H9 (cell line): Measurements from ENCODE around the gene ZFR2. TPM values are rescaled to one million over a fixed set of nuclear protein-coding genes. Genes with fewer than 3 reads are reported as not detected.

Experiments
- DNase-seq: peaks from one replicate; pipeline ENCODE4 v3.0.0-alpha.2; 2017
- H2AFZ ChIP-seq: one replicate; pipeline ENCODE4 v1.6.1; 2013; ENCODE audit warnings: mild to moderate bottlenecking, low read length, control low read depth, moderate library complexity
- H2AK5ac ChIP-seq: 2 replicates; pipeline ENCODE4 v1.6.1; 2013; ENCODE audit warnings: low read length, control low read depth, mixed read lengths; ENCODE audit not compliant: insufficient read length
- H2BK120ac ChIP-seq: one replicate; pipeline ENCODE4 v1.6.1; 2013; ENCODE audit warnings: low read depth, mild to moderate bottlenecking, low read length, control low read depth, inconsistent platforms; ENCODE audit not compliant: poor library complexity, severe bottlenecking
- H2BK12ac ChIP-seq: 2 replicates; pipeline ENCODE4 v1.6.1; 2013; ENCODE audit warnings: low read length, control low read depth, mixed read lengths, low read depth; ENCODE audit not compliant: insufficient read length
- H2BK15ac ChIP-seq: 2 replicates; pipeline ENCODE4 v1.6.1; 2013; ENCODE audit warnings: low read depth, low read length, control low read depth
- H2BK20ac ChIP-seq: one replicate; pipeline ENCODE4 v1.6.1; 2013; ENCODE audit warnings: low read depth, mild to moderate bottlenecking, low read length, control low read depth, inconsistent platforms; ENCODE audit not compliant: poor library complexity, severe bottlenecking
- H2BK5ac ChIP-seq: 2 replicates; pipeline ENCODE4 v1.6.1; 2013; ENCODE audit warnings: low read length, control low read depth, mixed read lengths; ENCODE audit not compliant: insufficient read length
- H3K14ac ChIP-seq: 2 replicates; pipeline ENCODE4 v1.6.1; 2013; ENCODE audit warnings: low read length, control low read depth; ENCODE audit not compliant: insufficient read depth
- H3K18ac ChIP-seq: 2 replicates; pipeline ENCODE4 v1.6.1; 2013; ENCODE audit warnings: low read depth, mild to moderate bottlenecking, mixed read lengths, low read length, control low read depth; ENCODE audit not compliant: insufficient read length
- H3K23ac ChIP-seq: 2 replicates; pipeline ENCODE4 v1.6.1; 2013; ENCODE audit warnings: low read length, control low read depth, mixed read lengths, low read depth; ENCODE audit not compliant: insufficient read length
- H3K23me2 ChIP-seq: 2 replicates; pipeline ENCODE4 v1.6.1; 2013; ENCODE audit warnings: low read depth, mild to moderate bottlenecking, mixed read lengths, low read length, control low read depth; ENCODE audit not compliant: insufficient read length, poor library complexity, severe bottlenecking
- H3K27ac ChIP-seq: 2 replicates; pipeline ENCODE4 v1.5.1; 2013; ENCODE audit warnings: low read length, control low read depth, mixed read lengths, low read depth; ENCODE audit not compliant: insufficient read length
- H3K27me3 ChIP-seq: 2 replicates; pipeline ENCODE4 v1.6.1; 2013; ENCODE audit warnings: low read length, control low read depth, inconsistent platforms; ENCODE audit not compliant: insufficient read depth
- H3K4ac ChIP-seq: 2 replicates; pipeline ENCODE4 v1.6.1; 2013; ENCODE audit warnings: low read depth, mild to moderate bottlenecking, control low read depth, inconsistent platforms, low read length, moderate library complexity
- H3K4me1 ChIP-seq: 2 replicates; pipeline ENCODE4 v1.6.1; 2013; ENCODE audit warnings: low read length, control low read depth, inconsistent platforms; ENCODE audit not compliant: insufficient read depth
- H3K4me2 ChIP-seq: 2 replicates; pipeline ENCODE4 v1.6.1; 2013; ENCODE audit warnings: low read length, control low read depth, mixed read lengths; ENCODE audit not compliant: insufficient read length, insufficient read depth
- H3K56ac ChIP-seq: 2 replicates; pipeline ENCODE4 v1.6.1; 2013; ENCODE audit warnings: low read depth, mild to moderate bottlenecking, mixed read lengths, low read length, control low read depth; ENCODE audit not compliant: insufficient read length
- H3K79me1 ChIP-seq: 2 replicates; pipeline ENCODE4 v1.6.1; 2013; ENCODE audit warnings: low read depth, mild to moderate bottlenecking, moderate library complexity, low read length, control low read depth, inconsistent platforms; ENCODE audit not compliant: insufficient read depth, poor library complexity, severe bottlenecking
- H3K79me2 ChIP-seq: 2 replicates; pipeline ENCODE4 v1.6.1; 2013; ENCODE audit warnings: low read length, control low read depth, inconsistent platforms; ENCODE audit not compliant: insufficient read depth
- H3K9ac ChIP-seq: 2 replicates; pipeline ENCODE4 v1.6.1; 2013; ENCODE audit warnings: low read length, control low read depth, mixed read lengths; ENCODE audit not compliant: insufficient read length; ENCODE audit errors: extremely low read depth
- H3K9me3 ChIP-seq: one replicate; pipeline ENCODE4 v1.6.1; 2013; ENCODE audit warnings: low read depth, low read length, inconsistent platforms; ENCODE audit not compliant: control insufficient read depth
- H3T11ph ChIP-seq: one replicate; pipeline ENCODE4 v1.6.1; 2013; ENCODE audit warnings: mild to moderate bottlenecking, low read length, control low read depth, inconsistent platforms
- H4K20me1 ChIP-seq: one replicate; pipeline ENCODE4 v1.6.1; 2013; ENCODE audit not compliant: control insufficient read depth, insufficient read length, insufficient read depth
- H4K5ac ChIP-seq: 2 replicates; pipeline ENCODE4 v1.6.1; 2013; ENCODE audit warnings: low read depth, mild to moderate bottlenecking, mixed read lengths, low read length, control low read depth; ENCODE audit not compliant: insufficient read length
- H4K8ac ChIP-seq: replicated peaks from 2 replicates; pipeline ENCODE4 v1.6.1; 2013; ENCODE audit warnings: low read length, control low read depth, mixed read lengths, low read depth; ENCODE audit not compliant: insufficient read length
- H4K91ac ChIP-seq: 2 replicates; pipeline ENCODE4 v1.6.1; 2013; ENCODE audit warnings: low read depth, mild to moderate bottlenecking, moderate library complexity, mixed read lengths, low read length, control low read depth; ENCODE audit not compliant: insufficient read length
- H3K27ac Mint-ChIP-seq, 3 experiments: 2 replicates in 2 of 3; 3 replicates in 1 of 3; pipeline ENCODE4 v1.8.0; 2020 to 2021; ENCODE audit warnings: mixed read lengths in 3 of 3, mild to moderate bottlenecking in 1 of 3, moderate library complexity in 1 of 3
- H3K27me3 Mint-ChIP-seq: 2 replicates; pipeline ENCODE4 v1.8.0; 2021; ENCODE audit warnings: low read depth, mild to moderate bottlenecking, moderate library complexity, mixed read lengths
- H3K36me3 Mint-ChIP-seq, 3 experiments: 2 replicates in 2 of 3; 3 replicates in 1 of 3; pipeline ENCODE4 v1.8.0; 2020 to 2021; ENCODE audit warnings: low read depth in 3 of 3, mixed read lengths in 3 of 3; ENCODE audit not compliant: insufficient read depth in 1 of 3
- H3K4me1 Mint-ChIP-seq, 2 experiments: 2 replicates each; pipeline ENCODE4 v1.8.0; 2020; ENCODE audit warnings: mixed read lengths in 2 of 2
- H3K4me3 Mint-ChIP-seq, 2 experiments: 2 replicates in 1 of 2; 3 replicates in 1 of 2; pipeline ENCODE4 v1.8.0; 2020 to 2021; ENCODE audit warnings: mild to moderate bottlenecking in 2 of 2, mixed read lengths in 2 of 2, moderate library complexity in 1 of 2
- H3K9me3 Mint-ChIP-seq, 2 experiments: 2 replicates in 1 of 2; 3 replicates in 1 of 2; pipeline ENCODE4 v1.8.0; 2020; ENCODE audit warnings: mild to moderate bottlenecking in 2 of 2, mixed read lengths in 2 of 2, moderate library complexity in 1 of 2
- CTCF ChIP-seq: fragments of 200-600 bp; sonication (generic); conservative IDR thresholded peaks from 3 replicates; pipeline ENCODE4 v1.8.0; 2021; ENCODE audit warnings: antibody characterized with exemption, mild to moderate bottlenecking
- WGBS: extraction: QIAGEN DNeasy Blood & Tissue Kit; methylation state at CpG from one replicate; pipeline ENCODE4 v1.1.7; 2013; ENCODE audit warnings: missing lambda C conversion rate, low lambda C conversion rate, mixed read lengths; ENCODE audit not compliant: insufficient read length; ENCODE audit errors: extremely low coverage; 5-methylcytosine and 5-hydroxymethylcytosine counted together
- total RNA-seq: library from RNA; stranded (reverse); gene quantifications from 2 replicates; pipeline ENCODE4 v1.2.1, GENCODE V29; 2021

Gene ZFR2
- total RNA-seq, 1 experiment from 2014 or later = 18.3 TPM

DNA sequence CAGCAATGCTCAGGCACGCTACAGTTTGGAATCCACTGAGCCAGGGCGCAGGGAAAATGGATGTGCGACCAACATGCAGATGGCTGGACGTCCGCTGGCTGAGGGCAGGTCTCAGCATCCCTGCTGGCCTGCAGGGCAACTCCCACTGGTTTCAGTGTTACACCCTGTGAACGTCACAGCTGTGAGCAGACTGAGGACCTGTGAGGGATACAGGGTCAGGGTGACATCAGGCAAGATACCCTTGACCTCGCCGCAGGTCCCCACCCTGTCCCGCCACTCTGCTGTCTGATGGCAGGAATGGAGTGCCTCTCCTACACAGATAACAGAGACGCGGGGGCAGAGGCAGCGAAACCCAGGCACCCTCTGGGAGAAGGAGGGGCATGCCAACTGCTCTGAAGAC, 19.1 kb downstream of the ZFR2 start:
- H3K4me3 Mint-ChIP-seq = no peak overlapping the region
- H3K27ac Mint-ChIP-seq = peak overlapping the region in 1 of 3 experiments; percentile 36; a peak in 1 of 7 replicates
- peaks cover 34 to 42% of the 10 kb centered on the region in 2 experiments for H3K9me3 Mint-ChIP-seq
- peaks cover 28% of the 10 kb centered on the region for H3K9me3 ChIP-seq
- no peaks in the 10 kb centered on the region for H3K23me2 ChIP-seq
- no peaks in the 10 kb centered on the region for H3K79me2 ChIP-seq
- no peaks in the 10 kb centered on the region for H3K79me1 ChIP-seq
- H3K4me2 ChIP-seq = no peak overlapping the region
- no peaks in the 10 kb centered on the region for H3K4me1 ChIP-seq
- no peaks in the 10 kb centered on the region for H3K27me3 ChIP-seq
- H3K4ac ChIP-seq = no peak overlapping the region
- no peak overlapping the region for H2AFZ ChIP-seq
- no peak overlapping the region for H2BK5ac ChIP-seq
- TF ChIP-seq CTCF = no peak
- no peak overlapping the region; the same call in 1 of the 2 replicates for H3K14ac ChIP-seq
- no peak for DNase-seq
- no peak overlapping the region for H3K56ac ChIP-seq
- H2BK12ac ChIP-seq = no peak overlapping the region
- H2AK5ac ChIP-seq = no peak overlapping the region
- H2BK15ac ChIP-seq = no peak overlapping the region
- H2BK20ac ChIP-seq = no peak overlapping the region
- WGBS = no CpG with 5 or more reads among the region's 12 CpGs
- H3K27ac ChIP-seq = no peak overlapping the region
- H3K27me3 Mint-ChIP-seq = no peaks in the 10 kb centered on the region
- H3K4me1 Mint-ChIP-seq = no peaks in the 10 kb centered on the region
- no peaks in the 10 kb centered on the region for H4K20me1 ChIP-seq
- H3K36me3 Mint-ChIP-seq = peaks cover 33 to 47% (median 41%) of the 10 kb centered on the region in 3 experiments
- H3K18ac ChIP-seq = no peak overlapping the region
- H4K5ac ChIP-seq = no peak overlapping the region
- no peak overlapping the region for H3K23ac ChIP-seq
- H4K8ac ChIP-seq = no peak overlapping the region
- no peak overlapping the region for H3K9ac ChIP-seq
- no peak overlapping the region for H3T11ph ChIP-seq
- H2BK120ac ChIP-seq = no peak overlapping the region
- H4K91ac ChIP-seq = no peak overlapping the region
